ENCODE measurements around the gene BAZ2B.

The BAZ2B gene

DNA sequence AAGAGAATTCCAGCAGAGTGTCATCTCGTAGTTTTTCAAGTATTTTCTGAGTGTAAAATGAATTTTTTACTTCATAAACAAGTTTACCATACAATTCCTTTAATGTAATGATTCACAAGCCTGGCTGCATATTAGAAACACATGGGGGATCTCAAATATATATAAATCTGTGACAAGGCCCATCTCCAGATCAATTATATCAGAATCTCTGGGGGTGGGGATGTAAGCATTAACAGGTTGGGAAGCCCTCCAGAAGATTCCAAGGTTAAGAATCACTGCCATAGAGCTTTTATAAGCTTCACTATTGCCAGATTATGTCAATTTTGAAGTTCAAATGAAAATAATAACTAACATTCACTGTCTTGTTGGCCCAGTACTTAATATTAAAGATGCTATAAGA lies 111.2 kb downstream of the BAZ2B start:
- H3K4me1 Mint-ChIP-seq (ENCODE audit: low read depth), result peaks cover 27% of the 10 kb centered on the region
- no peaks in the 10 kb centered on the region for H3K27me3 Mint-ChIP-seq
- no peak overlapping the region for H3K27ac Mint-ChIP-seq
- no peak overlapping the region for H3K4me3 Mint-ChIP-seq
- H3K36me3 Mint-ChIP-seq, result peaks cover 12% of the 10 kb centered on the region
- peaks cover 6% of the 10 kb centered on the region for H3K9me3 Mint-ChIP-seq (ENCODE audit: low read depth)

DNA sequence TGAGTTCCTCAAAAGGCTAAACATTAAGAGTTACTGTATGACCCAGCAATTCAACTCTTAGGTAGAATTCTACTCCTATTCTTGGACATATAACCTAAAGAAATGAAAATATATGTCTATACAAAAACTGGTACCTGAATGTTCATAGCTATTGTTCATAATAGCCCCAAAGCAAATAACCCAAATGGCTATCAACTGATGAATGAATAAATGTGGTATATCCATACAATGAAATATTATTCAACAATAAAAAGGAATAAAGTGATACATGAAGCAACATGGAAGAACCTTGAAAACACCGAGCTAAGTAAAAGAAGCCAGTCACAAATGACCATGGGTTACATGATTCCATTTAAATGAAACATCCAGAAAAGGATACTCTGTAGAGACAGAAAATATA lies 114.6 kb downstream of the BAZ2B start:
- peaks cover 6% of the 10 kb centered on the region for H3K9me3 Mint-ChIP-seq (ENCODE audit: low read depth)
- no peak overlapping the region for H3K4me3 Mint-ChIP-seq

DNA sequence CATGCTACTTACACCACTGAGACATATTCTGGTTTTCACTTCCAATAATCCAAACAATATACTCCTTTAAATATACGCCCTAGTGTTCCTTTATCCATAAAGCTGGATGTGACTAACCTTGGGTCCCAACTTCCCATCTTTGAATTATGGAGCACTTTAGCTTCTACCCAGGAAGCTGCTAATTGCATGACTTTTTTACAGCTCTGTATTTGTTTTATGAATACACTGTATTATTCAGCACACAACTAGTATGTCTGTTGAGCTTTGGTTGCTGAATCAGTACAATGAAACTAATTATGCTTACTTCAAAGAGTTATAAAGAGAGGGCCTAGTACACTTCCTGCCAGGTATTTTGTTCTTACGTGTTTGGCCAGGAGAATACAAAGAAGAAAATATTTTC lies 118.5 kb downstream of the BAZ2B start:
- H3K4me1 Mint-ChIP-seq (ENCODE audit: low read depth), result peaks cover 11% of the 10 kb centered on the region
- peak overlapping the region; percentile 47 for H3K27ac Mint-ChIP-seq
- H3K27me3 Mint-ChIP-seq, result no peaks in the 10 kb centered on the region
- H3K9me3 Mint-ChIP-seq (ENCODE audit: low read depth), result peaks cover 6% of the 10 kb centered on the region
- no peak overlapping the region for H3K4me3 Mint-ChIP-seq
- peaks cover 13% of the 10 kb centered on the region for H3K36me3 Mint-ChIP-seq

More for the DNA sequence above, 114.6 kb downstream of the BAZ2B start:
- Mint-ChIP-seq H3K4me1 (ENCODE audit: low read depth) (peaks cover 18% of the 10 kb centered on the region), H3K27ac (no peak overlapping the region), H3K27me3 (no peaks in the 10 kb centered on the region), H3K36me3 (peaks cover 16% of the 10 kb centered on the region)

DNA sequence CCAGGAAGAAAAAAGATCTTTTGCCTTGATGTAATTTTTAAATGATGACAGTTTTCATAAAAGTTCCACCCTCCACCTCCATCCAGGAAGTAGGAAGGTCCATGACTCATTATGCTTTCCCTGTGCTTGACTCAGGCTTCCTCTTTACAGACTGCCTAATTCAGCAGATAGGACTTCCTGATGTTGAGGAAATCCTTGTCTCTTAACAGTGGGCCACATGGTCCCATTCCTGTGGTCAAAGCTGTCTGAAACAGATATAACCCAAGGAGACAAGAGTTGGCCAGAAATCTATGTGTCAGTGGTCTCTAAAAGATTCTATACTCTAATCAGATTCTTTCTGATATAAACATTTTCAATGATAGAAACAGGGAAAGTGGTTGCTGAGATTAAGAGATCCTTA lies 119.1 kb downstream of the BAZ2B start:
- Mint-ChIP-seq H3K27me3 (no peaks in the 10 kb centered on the region), H3K36me3 (peaks cover 13% of the 10 kb centered on the region), H3K4me3 (peak overlapping the region; percentile 3), H3K4me1 (ENCODE audit: low read depth) (peaks cover 11% of the 10 kb centered on the region), H3K27ac (peak overlapping the region; percentile 47), H3K9me3 (ENCODE audit: low read depth) (peaks cover 6% of the 10 kb centered on the region)

DNA sequence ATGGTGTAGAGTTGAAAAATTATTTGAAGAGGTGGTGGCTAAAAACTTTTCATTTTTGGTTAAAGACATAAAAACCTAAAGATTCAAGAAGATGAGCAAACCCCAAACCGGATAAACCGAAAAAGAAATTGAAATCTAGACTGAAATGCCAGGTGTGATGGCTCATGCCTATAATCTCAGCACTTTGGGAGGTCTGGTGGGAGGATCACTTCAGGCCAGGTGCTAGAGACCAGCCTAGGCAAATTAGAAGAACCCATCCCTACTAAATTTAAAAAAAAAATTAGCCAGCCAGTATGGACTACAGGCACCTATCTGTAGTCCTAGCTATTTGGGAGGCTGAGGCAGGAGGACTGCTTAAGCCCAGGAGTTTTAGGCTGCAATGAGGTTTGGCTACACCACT lies 126.9 kb downstream of the BAZ2B start:
- peaks cover 11% of the 10 kb centered on the region for H3K36me3 Mint-ChIP-seq
- peaks cover 5% of the 10 kb centered on the region for H3K4me1 Mint-ChIP-seq (ENCODE audit: low read depth)
- H3K9me3 Mint-ChIP-seq (ENCODE audit: low read depth), result peaks cover 4% of the 10 kb centered on the region
- H3K4me3 Mint-ChIP-seq, result no peak overlapping the region
- no peak overlapping the region for H3K27ac Mint-ChIP-seq
- H3K27me3 Mint-ChIP-seq, result no peaks in the 10 kb centered on the region

DNA sequence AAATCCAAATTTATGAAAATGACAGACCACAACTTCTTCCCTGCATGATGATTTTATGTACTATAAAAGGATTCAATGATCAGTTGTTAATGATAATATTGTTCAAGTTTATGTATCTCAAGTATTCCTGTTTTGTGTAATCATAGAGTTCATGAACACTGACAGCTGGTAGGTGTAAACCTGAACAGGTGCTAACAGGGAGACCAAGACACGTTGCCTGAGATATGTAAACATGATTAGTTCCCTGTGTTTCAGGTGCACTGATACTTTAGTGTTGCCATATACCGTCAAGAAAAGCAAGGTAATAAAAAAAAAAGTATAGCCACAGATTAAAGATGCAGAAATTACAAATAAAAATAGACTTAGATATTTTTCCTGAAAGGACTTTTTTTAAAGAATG lies 131.8 kb downstream of the BAZ2B start:
- no peaks in the 10 kb centered on the region for H3K27me3 Mint-ChIP-seq
- no peak overlapping the region for H3K27ac Mint-ChIP-seq
- H3K9me3 Mint-ChIP-seq (ENCODE audit: low read depth), result peaks cover 4% of the 10 kb centered on the region
- no peak overlapping the region for H3K4me3 Mint-ChIP-seq
- H3K4me1 Mint-ChIP-seq (ENCODE audit: low read depth), result peaks cover 5% of the 10 kb centered on the region
- H3K36me3 Mint-ChIP-seq, result peaks cover 10% of the 10 kb centered on the region

DNA sequence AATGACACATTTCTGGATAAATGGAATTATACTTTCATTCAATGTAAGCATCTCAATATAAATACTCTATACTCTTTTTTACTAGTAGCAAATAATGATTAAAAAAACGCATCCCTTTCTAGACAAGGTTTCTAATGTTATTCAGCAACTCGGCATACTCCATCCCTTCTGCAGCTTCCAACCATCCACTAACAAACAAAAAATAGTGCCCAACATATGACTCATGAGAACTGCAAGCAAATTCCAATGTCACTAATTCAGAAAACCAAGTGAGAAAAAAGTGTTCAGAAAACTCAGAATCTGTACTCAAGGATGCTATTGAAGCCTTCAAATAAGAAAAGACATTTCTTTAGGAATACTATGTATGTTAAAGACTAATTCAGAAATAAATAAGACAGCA lies 140.0 kb downstream of the BAZ2B start:
- no peaks in the 10 kb centered on the region for H3K27me3 Mint-ChIP-seq
- peaks cover 28% of the 10 kb centered on the region for H3K36me3 Mint-ChIP-seq
- no peaks in the 10 kb centered on the region for H3K4me1 Mint-ChIP-seq (ENCODE audit: low read depth)
- H3K9me3 Mint-ChIP-seq (ENCODE audit: low read depth), result peaks cover 6% of the 10 kb centered on the region
- H3K27ac Mint-ChIP-seq, result no peak overlapping the region
- H3K4me3 Mint-ChIP-seq, result no peak overlapping the region

DNA sequence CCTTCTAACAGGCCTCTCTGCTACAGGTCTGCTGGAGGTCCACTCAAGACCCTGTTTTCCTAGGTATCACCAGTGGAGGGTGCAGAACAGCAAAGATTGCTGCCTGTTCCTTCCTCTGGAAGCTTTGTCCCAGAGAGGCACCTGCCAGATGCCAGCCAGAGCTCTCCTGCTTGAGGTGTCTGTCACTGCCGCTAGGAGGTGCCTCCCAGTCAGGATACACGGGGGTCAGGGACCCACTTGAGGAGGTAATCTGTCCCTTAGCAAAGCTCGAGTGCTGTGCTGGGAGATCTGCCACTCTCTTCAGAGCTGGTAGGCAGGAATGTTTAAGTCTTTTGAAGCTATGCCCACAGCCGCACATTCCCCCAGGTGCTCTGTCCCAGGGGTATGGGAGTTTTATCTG lies 140.6 kb downstream of the BAZ2B start:
- no peaks in the 10 kb centered on the region for H3K4me1 Mint-ChIP-seq (ENCODE audit: low read depth)
- H3K27ac Mint-ChIP-seq, result no peak overlapping the region
- H3K27me3 Mint-ChIP-seq, result no peaks in the 10 kb centered on the region
- H3K36me3 Mint-ChIP-seq, result peaks cover 28% of the 10 kb centered on the region
- no peak overlapping the region for H3K4me3 Mint-ChIP-seq
- peaks cover 6% of the 10 kb centered on the region for H3K9me3 Mint-ChIP-seq (ENCODE audit: low read depth)

DNA sequence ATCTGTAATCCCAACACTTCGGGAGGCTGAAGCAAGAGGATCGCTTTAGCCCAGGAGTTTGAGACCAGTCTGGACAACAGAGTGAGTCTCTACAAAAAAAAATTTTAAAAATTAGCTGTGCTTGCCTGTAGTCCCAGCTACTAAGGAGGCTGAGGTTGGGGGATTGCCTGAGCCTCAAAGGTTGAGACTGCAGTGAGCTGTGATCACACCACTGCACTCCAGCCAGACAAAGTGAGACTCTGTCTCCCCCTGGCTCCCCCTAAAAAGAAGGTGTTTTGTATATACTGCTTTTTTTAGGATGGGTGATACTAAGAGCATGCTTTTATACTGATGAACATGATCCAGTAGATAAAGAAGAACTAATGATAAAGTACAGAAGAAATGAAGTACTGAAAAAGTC lies 145.0 kb downstream of the BAZ2B start:
- no peak overlapping the region for H3K4me3 Mint-ChIP-seq
- no peaks in the 10 kb centered on the region for H3K4me1 Mint-ChIP-seq (ENCODE audit: low read depth)
- peaks cover 6% of the 10 kb centered on the region for H3K9me3 Mint-ChIP-seq (ENCODE audit: low read depth)
- H3K27me3 Mint-ChIP-seq, result no peaks in the 10 kb centered on the region
- peaks cover 27% of the 10 kb centered on the region for H3K36me3 Mint-ChIP-seq
- H3K27ac Mint-ChIP-seq, result no peak overlapping the region

DNA sequence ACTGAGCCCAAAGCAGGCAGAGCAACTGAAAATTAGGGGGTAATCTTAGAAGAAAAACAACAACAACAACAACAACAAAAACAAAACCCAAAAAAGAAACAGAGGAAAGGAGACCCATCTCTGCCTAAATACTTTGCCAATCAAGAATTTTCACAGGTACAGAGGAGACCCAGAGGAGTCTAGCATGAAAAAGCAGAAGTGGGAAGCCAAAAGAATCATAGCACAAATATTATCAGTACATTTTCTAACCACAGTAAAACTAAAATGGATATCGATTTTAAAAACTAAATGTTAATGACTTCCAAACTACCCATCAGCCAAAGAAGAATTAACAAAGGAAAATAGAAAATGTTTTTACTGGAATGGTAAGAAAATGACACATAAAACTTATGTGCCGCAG lies 148.1 kb downstream of the BAZ2B start:
- Mint-ChIP-seq H3K4me3 (no peak overlapping the region), H3K9me3 (ENCODE audit: low read depth) (peaks cover 4% of the 10 kb centered on the region), H3K27me3 (no peaks in the 10 kb centered on the region), H3K36me3 (peaks cover 21% of the 10 kb centered on the region), H3K4me1 (ENCODE audit: low read depth) (no peaks in the 10 kb centered on the region), H3K27ac (no peak overlapping the region)

DNA sequence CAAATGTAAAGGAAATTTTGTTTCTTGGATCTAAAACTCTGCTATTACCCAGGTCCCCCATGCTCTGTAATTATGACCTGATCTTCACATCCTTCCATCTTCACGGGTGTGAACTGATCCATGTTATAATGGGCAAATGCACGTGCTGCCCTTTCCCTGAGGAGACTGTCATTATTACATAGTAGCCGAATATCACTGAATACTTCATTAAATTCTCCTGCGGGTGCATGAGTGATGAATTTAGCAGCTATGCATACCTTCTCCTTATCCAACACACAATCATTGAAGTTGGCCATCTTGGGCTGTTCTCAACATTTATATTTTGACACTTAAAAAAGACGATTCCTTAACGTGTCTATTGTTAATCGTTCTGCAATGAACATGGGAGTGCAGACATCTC lies 153.4 kb downstream of the BAZ2B start:
- Mint-ChIP-seq H3K4me3 (no peak overlapping the region), H3K27me3 (no peaks in the 10 kb centered on the region), H3K27ac (no peak overlapping the region), H3K9me3 (ENCODE audit: low read depth) (peaks cover 4% of the 10 kb centered on the region), H3K36me3 (peaks cover 26% of the 10 kb centered on the region), H3K4me1 (ENCODE audit: low read depth) (peaks cover 4% of the 10 kb centered on the region)

DNA sequence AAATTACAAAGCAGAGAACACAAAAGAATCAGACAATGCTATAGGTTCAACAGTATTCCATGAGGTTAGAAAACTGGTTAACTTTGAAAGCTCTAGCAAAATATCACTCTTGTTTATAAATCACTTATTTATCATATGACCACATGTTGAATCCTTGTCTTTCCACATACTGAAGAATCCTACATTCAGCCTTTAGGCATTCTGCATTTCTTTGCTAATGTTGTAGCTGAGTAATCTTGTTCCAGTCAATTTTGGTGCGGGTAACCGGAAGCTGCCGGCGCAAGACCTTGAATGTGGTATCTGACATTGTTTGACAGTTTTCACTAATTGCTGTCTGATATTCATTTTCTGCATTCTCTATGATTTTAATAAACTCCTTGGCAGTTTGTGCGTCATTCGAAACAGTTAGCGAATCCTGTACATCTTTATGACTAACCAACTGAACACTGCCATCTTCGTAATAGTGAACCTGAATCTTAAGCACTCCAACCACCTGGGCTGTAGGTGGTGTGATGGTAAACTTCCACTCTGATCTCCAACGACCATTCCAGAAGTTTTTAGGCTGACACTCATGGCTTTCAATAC lies 154.1 kb downstream of the BAZ2B start:
- no peaks in the 10 kb centered on the region for H3K27me3 Mint-ChIP-seq
- peaks cover 22% of the 10 kb centered on the region for H3K36me3 Mint-ChIP-seq
- no peak overlapping the region for H3K4me3 Mint-ChIP-seq
- no peak overlapping the region for H3K27ac Mint-ChIP-seq
- H3K9me3 Mint-ChIP-seq (ENCODE audit: low read depth), result peaks cover 4% of the 10 kb centered on the region
- H3K4me1 Mint-ChIP-seq (ENCODE audit: low read depth), result peaks cover 9% of the 10 kb centered on the region

DNA sequence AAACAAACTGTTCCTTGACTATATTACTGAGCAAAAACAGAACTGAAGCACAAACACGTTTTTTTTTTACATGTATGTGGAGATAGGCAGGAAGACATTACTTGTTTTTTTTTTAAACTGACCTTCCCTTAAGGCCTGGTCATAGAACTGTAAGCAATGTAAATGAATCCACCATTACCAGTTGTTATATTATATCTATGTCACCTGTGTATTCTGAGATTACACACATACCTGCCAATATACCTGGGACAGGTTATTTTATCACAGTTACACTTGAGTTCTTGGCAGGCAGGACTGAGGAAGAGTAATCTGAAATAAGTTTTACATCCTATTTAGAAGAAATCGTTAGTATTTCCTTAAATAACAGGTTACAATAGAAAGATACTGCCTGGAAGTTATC lies 155.3 kb downstream of the BAZ2B start:
- no peak overlapping the region for H3K27ac Mint-ChIP-seq
- H3K9me3 Mint-ChIP-seq (ENCODE audit: low read depth), result peaks cover 4% of the 10 kb centered on the region
- peaks cover 19% of the 10 kb centered on the region for H3K36me3 Mint-ChIP-seq
- peaks cover 19% of the 10 kb centered on the region for H3K4me1 Mint-ChIP-seq (ENCODE audit: low read depth)
- no peaks in the 10 kb centered on the region for H3K27me3 Mint-ChIP-seq
- no peak overlapping the region for H3K4me3 Mint-ChIP-seq

DNA sequence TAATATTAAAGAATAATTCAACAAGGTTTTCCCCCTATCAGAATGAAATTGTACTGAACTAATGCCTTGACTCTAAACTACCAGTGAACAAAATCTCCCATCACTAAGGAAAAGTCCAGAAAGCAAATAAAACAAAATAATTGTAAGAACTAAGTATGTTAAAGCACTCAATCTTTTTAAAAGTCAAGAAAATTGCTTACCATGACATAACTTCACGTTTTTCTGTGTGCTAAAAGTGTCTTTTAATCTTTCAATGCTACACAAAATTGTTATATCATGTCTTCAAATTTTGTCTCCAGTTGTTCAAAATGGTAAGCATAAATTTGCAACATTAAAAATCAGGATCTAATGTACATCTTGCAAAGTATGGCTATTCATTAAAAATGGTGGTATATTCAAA lies 156.1 kb downstream of the BAZ2B start:
- H3K9me3 Mint-ChIP-seq (ENCODE audit: low read depth), result peaks cover 4% of the 10 kb centered on the region
- H3K36me3 Mint-ChIP-seq, result peaks cover 18% of the 10 kb centered on the region
- H3K4me3 Mint-ChIP-seq, result no peak overlapping the region
- H3K4me1 Mint-ChIP-seq (ENCODE audit: low read depth), result peaks cover 22% of the 10 kb centered on the region
- no peaks in the 10 kb centered on the region for H3K27me3 Mint-ChIP-seq
- no peak overlapping the region for H3K27ac Mint-ChIP-seq

DNA sequence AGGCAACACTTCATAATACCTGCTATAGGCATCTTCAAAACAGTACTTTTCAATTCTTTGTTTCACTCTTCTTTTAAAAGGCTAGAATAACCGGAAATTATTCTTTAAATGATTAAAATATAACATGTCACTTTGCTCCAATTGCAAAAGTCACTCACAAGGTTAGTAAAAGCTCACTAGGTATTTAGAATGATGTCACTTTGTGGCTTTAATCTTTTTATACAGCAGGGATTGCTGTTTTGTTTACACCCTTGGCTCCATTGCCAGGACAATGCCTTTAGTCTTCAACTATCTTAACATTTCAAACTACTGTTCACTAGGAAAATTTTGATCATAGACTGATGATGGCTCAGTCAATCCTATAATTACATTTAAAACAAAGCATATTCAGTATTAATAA lies 157.1 kb downstream of the BAZ2B start:
- H3K27ac Mint-ChIP-seq, result no peak overlapping the region
- peaks cover 23% of the 10 kb centered on the region for H3K4me1 Mint-ChIP-seq (ENCODE audit: low read depth)
- H3K4me3 Mint-ChIP-seq, result no peak overlapping the region
- peaks cover 14% of the 10 kb centered on the region for H3K36me3 Mint-ChIP-seq
- H3K27me3 Mint-ChIP-seq, result no peaks in the 10 kb centered on the region
- H3K9me3 Mint-ChIP-seq (ENCODE audit: low read depth), result peaks cover 3% of the 10 kb centered on the region

DNA sequence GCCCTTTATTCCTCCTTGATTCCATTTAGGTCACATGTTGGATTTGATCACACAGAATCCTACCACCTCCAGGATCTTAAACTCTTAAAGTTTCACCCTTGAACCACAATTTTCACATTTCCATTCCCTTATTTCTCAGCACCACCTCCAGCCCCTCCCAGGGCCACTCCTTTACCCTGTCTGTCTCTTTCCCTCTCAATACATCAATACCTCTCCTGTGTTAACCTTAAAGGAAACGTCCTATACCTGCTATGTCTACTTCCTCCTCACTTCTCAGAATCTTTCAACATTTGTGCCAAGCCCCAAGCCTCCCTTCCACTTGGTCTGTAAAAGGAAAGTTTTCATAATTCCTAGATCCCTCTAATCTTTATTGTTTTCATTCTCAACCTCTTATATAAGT lies 158.8 kb downstream of the BAZ2B start:
- H3K4me1 Mint-ChIP-seq (ENCODE audit: low read depth), result peaks cover 23% of the 10 kb centered on the region
- peak overlapping the region; percentile 4 for H3K27ac Mint-ChIP-seq
- no peaks in the 10 kb centered on the region for H3K27me3 Mint-ChIP-seq
- no peaks in the 10 kb centered on the region for H3K9me3 Mint-ChIP-seq (ENCODE audit: low read depth)
- peak overlapping the region; percentile 28 for H3K4me3 Mint-ChIP-seq
- H3K36me3 Mint-ChIP-seq, result peaks cover 8% of the 10 kb centered on the region

All from activated naive CD8-positive, alpha-beta T cell (primary cell).